PC-9 (cell line): ENCODE data around the gene DAAM1. TPM values are rescaled to one million over a fixed set of nuclear protein-coding genes. Genes with fewer than 3 reads are reported as not detected.
A peak's percentile ranks its signal among the peaks of the same experiment; 100 is the strongest.

Experiments used
- BruUV-seq: library from RNA; stranded (reverse); fragments of 400-500 nt; replicated peaks from 2 replicates; lab custom pipeline; 2021; lab: Mats Ljungman, UMichigan
- CTCF ChIA-PET: fragments of 300-600 bp; sonication (Branson Sonifier 250); formaldehyde crosslinking; loops from one replicate; lab custom pipeline; 2022; ENCODE audit warnings: antibody characterized with exemption; lab: Charles Lee
- POLR2A ChIA-PET: fragments of 300-600 bp; sonication (Branson Sonifier 250); formaldehyde crosslinking; loops from one replicate; lab custom pipeline; 2022; ENCODE audit warnings: antibody characterized with exemption; ENCODE audit not compliant: unreplicated experiment; lab: Charles Lee
- DNase-seq, 2 experiments: peaks; one replicate each; pipeline versions ENCODE4 v3.0.0 to v3.0.0-alpha.2; 2015 to 2022; ENCODE audit warnings: mixed read lengths in 1 of 2
- H2AFZ ChIP-seq: fragments of 200-600 bp; sonication (generic); 2 replicates; pipeline ENCODE4 v1.8.1; 2017; ENCODE audit warnings: antibody characterized with exemption
- H3F3A ChIP-seq: fragments of 200-600 bp; sonication (generic); 2 replicates; pipeline ENCODE4 v1.8.1; 2017; ENCODE audit warnings: antibody characterized with exemption, mild to moderate bottlenecking, low read depth; ENCODE audit not compliant: insufficient read depth
- H3K27ac ChIP-seq: fragments of 200-600 bp; sonication (generic); 2 replicates; pipeline ENCODE4 v1.6.1; 2016; ENCODE audit warnings: mixed run types
- H3K27me3 ChIP-seq: fragments of 200-600 bp; sonication (generic); 2 replicates; pipeline ENCODE4 v1.6.1; 2016; ENCODE audit warnings: low read depth, mixed run types; ENCODE audit not compliant: insufficient read depth
- H3K36me3 ChIP-seq: fragments of 200-600 bp; sonication (generic); 2 replicates; pipeline ENCODE4 v1.6.1; 2016; ENCODE audit warnings: low read depth, mixed run types
- H3K4me1 ChIP-seq: fragments of 200-600 bp; sonication (generic); replicated peaks from 2 replicates; pipeline ENCODE4 v1.6.1; 2016; ENCODE audit warnings: mixed run types; ENCODE audit not compliant: insufficient read depth
- H3K4me2 ChIP-seq: fragments of 200-600 bp; sonication (generic); 2 replicates; pipeline ENCODE4 v1.6.1; 2017; ENCODE audit warnings: mixed run types
- H3K4me3 ChIP-seq: fragments of 200-600 bp; sonication (generic); 2 replicates; pipeline ENCODE4 v1.6.1; 2016; ENCODE audit warnings: mixed run types
- H3K79me2 ChIP-seq: fragments of 200-600 bp; sonication (generic); 2 replicates; pipeline ENCODE4 v1.6.1; 2017; ENCODE audit warnings: low read depth, mixed run types
- H3K9me2 ChIP-seq: fragments of 200-600 bp; sonication (generic); 2 replicates; pipeline ENCODE4 v1.8.1; 2017; ENCODE audit warnings: mild to moderate bottlenecking; ENCODE audit not compliant: insufficient read depth
- H3K9me3 ChIP-seq: fragments of 200-600 bp; sonication (generic); 2 replicates; pipeline ENCODE4 v1.8.1; 2016; ENCODE audit warnings: low read depth; ENCODE audit not compliant: insufficient read depth
- H4K20me1 ChIP-seq: fragments of 200-600 bp; sonication (generic); 2 replicates; pipeline ENCODE4 v1.8.1; 2017; ENCODE audit not compliant: insufficient read depth
- EZH2 ChIP-seq: fragments of 200-600 bp; sonication (generic); IDR thresholded peaks from 2 replicates; pipeline ENCODE4 v1.8.0; 2017; ENCODE audit warnings: antibody characterized with exemption, low read depth
- intact Hi-C: fragments of 100-400 bp; cut with micrococcal nuclease; formaldehyde crosslinking; loops from one replicate; pipeline ENCODE4 v1.10.0; 2022; ENCODE audit not compliant: unreplicated experiment
- total RNA-seq: library from RNA; stranded (reverse); gene quantifications from 2 replicates; pipeline ENCODE4 v1.2.3, GENCODE V29; 2021
- TF ChIP-seq, protein P1 (sequence below): fragments of 200-600 bp; sonication (generic); conservative IDR thresholded peaks from 2 replicates; pipeline ENCODE4 v1.6.1; 2017; ENCODE audit warnings: mixed run types, antibody characterized with exemption, mild to moderate bottlenecking, moderate library complexity

DAAM1 gene
- total RNA-seq, 1 experiment from 2014 or later, result 70.7 TPM

DNA sequence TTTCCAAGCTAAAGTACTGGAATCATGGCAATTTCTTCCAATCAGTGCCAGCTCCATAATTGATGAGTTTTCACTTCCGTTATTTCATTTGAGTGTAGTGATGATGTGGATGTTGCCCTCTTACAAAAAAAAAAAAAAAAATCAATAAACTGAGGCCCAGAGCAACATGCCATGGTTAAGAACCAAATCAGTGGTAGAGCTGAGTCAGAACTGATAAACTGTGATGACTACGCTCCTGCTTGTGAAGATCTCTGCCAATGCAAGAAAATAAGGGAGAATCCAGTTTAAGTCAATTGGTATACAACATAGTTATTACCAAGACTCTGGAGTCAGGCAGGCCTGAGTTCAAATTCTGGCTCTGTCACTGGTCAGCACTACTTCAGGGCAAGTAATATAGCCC is 174.0 kb downstream of the DAAM1 start:
- H3K4me3 ChIP-seq, result no peak overlapping the region
- peaks cover 90% of the 10 kb centered on the region for H3K4me1 ChIP-seq
- ChIA-PET CTCF (interaction anchor here (0.7 kb wide), 1 partner anchor 20 kb away, joined by 3 read pairs; no protein-coding TSS in a partner anchor), POLR2A (no interaction called here)
- peaks cover 6% of the 10 kb centered on the region; the same call in 1 of the 2 replicates for H3K36me3 ChIP-seq
- peaks cover 70% of the 10 kb centered on the region for H3F3A ChIP-seq
- no peaks in the 10 kb centered on the region for H3K9me2 ChIP-seq
- H3K79me2 ChIP-seq, result peaks cover 25% of the 10 kb centered on the region
- no peak for DNase-seq
- H3K9me3 ChIP-seq, result no peaks in the 10 kb centered on the region
- no TSS peak for BruUV-seq
- no peaks in the 10 kb centered on the region for H4K20me1 ChIP-seq
- H3K27me3 ChIP-seq, result no peaks in the 10 kb centered on the region
- no peak overlapping the region for H2AFZ ChIP-seq
- peak overlapping the region; percentile 73 for H3K4me2 ChIP-seq
- H3K27ac ChIP-seq, result peak overlapping the region; percentile 86
- TF ChIP-seq, protein P1, sequence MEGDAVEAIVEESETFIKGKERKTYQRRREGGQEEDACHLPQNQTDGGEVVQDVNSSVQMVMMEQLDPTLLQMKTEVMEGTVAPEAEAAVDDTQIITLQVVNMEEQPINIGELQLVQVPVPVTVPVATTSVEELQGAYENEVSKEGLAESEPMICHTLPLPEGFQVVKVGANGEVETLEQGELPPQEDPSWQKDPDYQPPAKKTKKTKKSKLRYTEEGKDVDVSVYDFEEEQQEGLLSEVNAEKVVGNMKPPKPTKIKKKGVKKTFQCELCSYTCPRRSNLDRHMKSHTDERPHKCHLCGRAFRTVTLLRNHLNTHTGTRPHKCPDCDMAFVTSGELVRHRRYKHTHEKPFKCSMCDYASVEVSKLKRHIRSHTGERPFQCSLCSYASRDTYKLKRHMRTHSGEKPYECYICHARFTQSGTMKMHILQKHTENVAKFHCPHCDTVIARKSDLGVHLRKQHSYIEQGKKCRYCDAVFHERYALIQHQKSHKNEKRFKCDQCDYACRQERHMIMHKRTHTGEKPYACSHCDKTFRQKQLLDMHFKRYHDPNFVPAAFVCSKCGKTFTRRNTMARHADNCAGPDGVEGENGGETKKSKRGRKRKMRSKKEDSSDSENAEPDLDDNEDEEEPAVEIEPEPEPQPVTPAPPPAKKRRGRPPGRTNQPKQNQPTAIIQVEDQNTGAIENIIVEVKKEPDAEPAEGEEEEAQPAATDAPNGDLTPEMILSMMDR, result no peak
- TF ChIP-seq EZH2, result no peak
- intact Hi-C loops, result no loop called here

DNA sequence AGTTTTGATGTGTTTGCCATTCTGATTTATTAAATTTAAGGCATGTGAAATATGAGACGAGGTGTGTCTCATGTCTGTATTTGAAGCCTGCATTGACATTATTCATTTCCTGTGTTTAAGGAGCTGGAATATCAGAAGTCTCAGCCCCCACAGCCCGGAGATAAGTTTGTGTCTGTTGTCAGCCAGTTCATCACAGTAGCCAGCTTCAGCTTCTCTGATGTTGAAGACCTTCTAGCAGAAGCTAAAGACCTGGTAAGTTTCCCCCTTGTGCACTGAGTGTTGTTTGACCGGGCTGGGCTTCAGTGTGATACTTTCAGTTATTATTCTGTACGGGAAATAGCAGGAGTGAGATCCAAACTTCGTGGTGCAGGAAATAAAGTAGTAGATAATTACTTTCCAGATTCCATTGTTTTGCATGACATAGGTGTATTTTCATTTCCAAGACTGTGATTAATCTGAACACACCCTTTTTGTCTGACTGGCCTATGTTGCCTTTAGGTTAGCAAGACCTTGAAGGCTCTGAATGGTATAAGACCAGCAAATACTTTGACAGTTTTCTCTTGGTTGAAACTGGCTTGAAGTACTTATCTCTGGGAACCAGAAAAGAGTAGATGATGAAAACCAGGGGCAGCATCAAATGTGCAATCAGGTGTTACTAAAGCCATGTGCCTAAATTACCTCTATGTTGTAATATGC is 175.2 kb downstream of the DAAM1 start:
- peaks cover 14% of the 10 kb centered on the region; the same call in 1 of the 2 replicates for H3K36me3 ChIP-seq
- peak overlapping the region; percentile 73 for H3K4me2 ChIP-seq
- H3K9me2 ChIP-seq, result no peaks in the 10 kb centered on the region
- intact Hi-C loops, result loop anchor here (1.0 kb wide), 1 partner anchor 175 kb away; the partner anchor contains the start of gene DAAM1
- BruUV-seq, result TSS peak; percentile 58
- peak; percentile 48 to 58 for DNase-seq
- ChIA-PET POLR2A (interaction anchor here (0.6 to 0.7 kb wide), 2 partner anchors 163 to 214 kb away, joined by 3 to 4 read pairs; no protein-coding TSS in a partner anchor), CTCF (interaction anchor here (0.6 kb wide), 1 partner anchor 235 kb away, joined by 3 read pairs; no protein-coding TSS in a partner anchor)
- peaks cover 25% of the 10 kb centered on the region for H3K79me2 ChIP-seq
- peak overlapping the region; percentile 50 for H3K4me3 ChIP-seq
- H3K9me3 ChIP-seq, result no peaks in the 10 kb centered on the region
- no peaks in the 10 kb centered on the region for H3K27me3 ChIP-seq
- no peaks in the 10 kb centered on the region for H4K20me1 ChIP-seq
- TF ChIP-seq, protein P1, result no peak
- no peak for TF ChIP-seq EZH2
- H3K4me1 ChIP-seq, result peaks cover 78% of the 10 kb centered on the region
- H3K27ac ChIP-seq, result peak overlapping the region; percentile 86
- H2AFZ ChIP-seq, result no peak overlapping the region
- H3F3A ChIP-seq, result peaks cover 60% of the 10 kb centered on the region

DNA sequence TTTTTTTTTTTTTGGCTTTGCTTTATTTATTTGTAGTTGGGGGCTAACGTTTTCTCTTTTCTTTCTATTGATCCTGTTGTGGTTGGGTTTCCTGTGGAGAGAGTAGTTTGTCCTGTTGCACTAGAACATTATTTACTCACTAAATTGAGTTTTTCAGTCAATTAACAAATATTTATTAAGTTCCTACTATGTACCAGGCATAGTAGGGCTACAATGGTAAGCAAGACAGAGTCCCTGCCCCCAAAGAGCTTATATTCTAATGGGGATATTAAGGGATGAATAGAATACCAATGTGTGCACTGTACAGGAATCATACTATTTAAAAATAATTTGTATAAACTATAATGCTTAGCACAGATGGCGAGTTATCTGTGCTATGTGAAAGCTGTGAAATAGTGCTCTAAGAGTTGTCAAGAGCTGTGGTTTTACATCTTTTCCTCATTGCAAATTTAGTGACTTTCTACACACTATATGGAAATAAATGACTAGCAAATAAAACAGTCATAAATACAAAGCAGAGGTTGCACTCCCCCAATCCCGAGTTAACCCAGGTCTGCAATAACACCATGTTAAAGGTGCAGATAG is 181.8 kb downstream of the DAAM1 start:
- Histone ChIP-seq H2AFZ (no peak overlapping the region), H3K27ac (no peak overlapping the region), H3K4me3 (no peak overlapping the region), H3F3A (no peaks in the 10 kb centered on the region; the same call in 1 of the 2 replicates), H3K9me2 (no peaks in the 10 kb centered on the region), H4K20me1 (no peaks in the 10 kb centered on the region), H3K36me3 (peaks cover 15% of the 10 kb centered on the region; the same call in 1 of the 2 replicates), H3K27me3 (no peaks in the 10 kb centered on the region), H3K4me1 (peaks cover 12% of the 10 kb centered on the region; the same call in 1 of the 2 replicates), H3K79me2 (peaks cover 15% of the 10 kb centered on the region), H3K4me2 (no peak overlapping the region), H3K9me3 (no peaks in the 10 kb centered on the region)
- no TSS peak for BruUV-seq
- intact Hi-C loops, result no loop called here
- CTCF ChIA-PET, result interaction anchor here (0.7 kb wide), 1 partner anchor 231 kb away, joined by 9 read pairs; no protein-coding TSS in a partner anchor
- DNase-seq, result no peak
- POLR2A ChIA-PET, result no interaction called here
- TF ChIP-seq, protein P1, result no peak
- no peak for TF ChIP-seq EZH2
